GM19452 (cell line): ENCODE data around the gene IPCEF1.

Experiments
- ATAC-seq: cut with Tn5 transposase; IDR thresholded peaks from one replicate; pipeline ENCODE4 v1.9.1; 2021; ENCODE audit not compliant: unreplicated experiment

Gene IPCEF1

DNA sequence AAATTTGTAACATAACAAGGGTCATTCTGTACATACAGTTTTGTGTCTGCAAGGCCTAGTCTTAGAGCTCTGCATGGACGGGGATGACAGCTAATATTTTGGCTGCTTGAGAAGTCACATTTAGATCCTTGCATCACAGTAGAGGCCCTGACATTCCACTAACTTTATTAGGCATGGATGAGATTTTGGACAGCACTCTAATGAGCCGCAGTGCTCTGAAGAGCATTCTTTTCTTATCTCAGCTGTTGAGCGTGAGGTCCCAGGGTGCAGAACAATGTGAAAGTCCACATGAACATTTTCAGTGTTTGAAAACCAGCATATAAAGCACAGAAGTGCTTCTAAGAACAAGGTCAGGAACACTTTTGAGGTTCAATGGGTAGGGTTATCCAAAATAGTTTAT lies 58.9 kb downstream of the IPCEF1 start:
- no peak for ATAC-seq

DNA sequence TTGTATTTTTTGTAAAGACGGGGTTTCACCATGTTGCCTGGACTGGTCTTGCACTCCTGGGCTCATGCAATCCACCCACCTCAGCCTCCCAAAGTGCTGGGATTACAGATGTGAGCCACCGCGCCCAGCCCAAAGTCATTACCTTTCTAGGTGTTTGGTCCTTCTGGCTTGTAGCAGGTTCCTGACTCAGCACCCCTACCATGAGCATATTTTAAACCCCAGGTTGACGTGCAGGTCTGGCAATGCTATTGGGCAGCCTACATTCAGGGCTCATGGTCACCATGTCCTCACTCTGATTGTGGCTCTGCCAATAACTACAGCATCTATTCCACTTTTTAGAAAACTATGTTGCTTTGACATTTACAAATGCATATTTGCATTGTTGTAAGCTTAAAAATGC lies 59.4 kb downstream of the IPCEF1 start:
- ATAC-seq = no peak

DNA sequence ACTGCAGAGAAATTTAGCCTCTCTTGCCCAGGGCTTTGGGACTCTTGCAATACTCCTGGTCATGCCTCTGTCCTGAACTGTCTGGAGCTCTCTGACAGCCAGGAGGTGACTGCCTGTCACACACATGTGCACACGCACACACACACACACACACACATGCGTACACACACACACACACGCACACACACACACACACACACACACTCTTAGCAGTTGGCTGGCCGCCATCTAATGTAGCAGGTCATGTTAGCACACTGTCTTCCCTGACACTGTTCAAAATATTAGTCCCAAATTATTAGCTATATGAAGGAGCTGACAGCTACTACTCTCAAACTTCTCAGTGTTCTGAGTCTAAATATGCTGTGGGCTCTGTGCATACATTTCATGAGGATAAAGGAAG lies 60.9 kb downstream of the IPCEF1 start:
- no peak for ATAC-seq

DNA sequence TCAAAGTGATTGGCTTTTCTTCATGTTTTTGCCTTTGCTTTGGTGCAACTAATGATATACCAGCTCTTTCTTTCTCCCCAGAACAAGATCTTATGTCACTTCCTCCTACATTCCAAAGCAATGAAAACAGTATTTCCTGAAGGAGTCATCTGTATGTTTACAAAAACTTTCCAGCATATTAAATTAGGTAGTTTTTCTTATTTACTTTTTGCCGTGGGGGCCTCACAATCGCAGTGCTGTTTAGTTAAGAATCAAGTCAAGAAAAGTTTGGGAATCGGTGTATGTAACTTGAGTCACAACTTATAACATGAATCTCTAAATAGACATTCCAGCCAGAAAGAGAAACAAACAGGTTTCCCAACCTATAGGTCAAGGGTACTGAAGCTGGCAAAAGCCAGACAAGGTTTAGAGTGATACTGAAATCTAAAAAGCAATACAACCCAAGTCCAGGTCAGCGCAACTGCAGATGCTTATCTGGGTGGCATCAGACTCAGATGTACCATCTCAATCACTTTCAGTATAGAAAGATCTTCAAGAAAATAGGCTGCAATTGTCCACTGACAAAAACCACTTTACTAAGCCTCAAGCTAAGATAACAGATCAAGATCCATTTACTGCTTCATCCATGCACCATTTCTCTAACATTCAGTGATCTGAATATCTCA lies 63.6 kb downstream of the IPCEF1 start:
- ATAC-seq = no peak

DNA sequence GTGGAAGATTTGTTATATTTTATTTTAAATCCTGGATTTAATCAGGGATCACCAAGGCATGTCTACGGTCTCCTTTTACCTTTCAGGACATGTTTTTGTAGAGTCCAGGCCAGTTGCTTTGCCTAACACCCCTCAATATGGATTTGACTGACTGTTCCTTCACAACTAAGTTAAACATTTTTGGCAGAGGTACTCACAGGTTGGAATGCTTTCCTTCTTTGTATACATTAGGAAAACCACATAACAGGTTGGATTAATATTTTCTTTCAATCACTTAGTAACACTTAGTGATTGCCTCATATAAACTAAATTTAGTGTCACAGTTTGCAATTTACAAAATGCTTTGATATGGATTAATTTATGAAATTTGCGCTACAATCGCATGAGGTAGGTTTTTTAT lies 64.5 kb downstream of the IPCEF1 start:
- ATAC-seq = no peak

DNA sequence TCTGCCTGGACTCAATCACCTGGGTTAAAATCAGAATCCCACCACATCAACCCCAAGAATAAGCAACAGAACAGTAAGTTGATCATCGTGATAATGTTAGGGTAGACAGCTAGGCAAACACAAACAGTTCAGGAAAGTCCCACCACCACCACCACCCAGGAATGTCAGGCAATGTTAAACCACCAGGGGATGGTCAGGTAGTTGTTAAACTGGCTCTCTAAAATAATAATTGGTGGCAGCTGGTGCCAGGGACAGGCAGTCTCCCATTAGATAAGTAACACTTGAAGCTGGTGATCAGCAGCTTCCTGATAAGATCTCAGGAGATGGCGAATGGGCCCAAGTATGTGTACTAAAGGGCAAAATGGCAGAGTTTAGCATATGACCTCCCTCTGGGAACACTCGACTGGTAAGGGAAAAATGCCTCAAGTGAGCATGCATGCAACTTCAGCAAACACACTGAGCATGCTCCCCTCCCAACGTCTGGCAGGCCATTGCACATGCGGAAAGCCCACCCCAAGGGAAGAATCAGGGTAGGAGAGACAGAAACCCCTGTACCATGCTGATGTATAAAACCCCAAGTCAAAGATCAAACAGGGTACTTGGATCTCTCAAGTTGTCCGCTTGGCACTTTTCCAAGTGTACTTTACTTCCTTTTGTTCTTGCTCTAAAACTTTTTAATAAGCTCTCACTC lies 66.6 kb downstream of the IPCEF1 start:
- ATAC-seq = no peak

DNA sequence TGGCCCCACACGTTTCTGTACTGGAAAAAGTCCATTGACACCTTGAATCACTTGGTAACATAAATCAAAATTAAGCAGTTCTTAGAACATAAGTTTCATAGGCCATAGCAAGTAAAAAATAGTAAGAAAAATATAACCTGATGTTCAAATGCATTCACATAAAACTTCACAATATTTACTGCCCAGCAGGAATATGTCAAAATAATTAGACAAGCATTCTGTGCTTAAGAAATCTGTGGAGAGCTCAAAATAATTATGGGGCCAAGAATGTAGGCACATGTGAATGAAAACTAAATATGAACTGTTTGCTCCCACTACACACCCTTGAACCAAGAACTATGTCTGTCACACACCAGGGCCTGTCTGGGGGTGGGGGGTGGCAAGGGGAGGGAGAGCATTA lies 70.8 kb downstream of the IPCEF1 start:
- ATAC-seq = no peak

DNA sequence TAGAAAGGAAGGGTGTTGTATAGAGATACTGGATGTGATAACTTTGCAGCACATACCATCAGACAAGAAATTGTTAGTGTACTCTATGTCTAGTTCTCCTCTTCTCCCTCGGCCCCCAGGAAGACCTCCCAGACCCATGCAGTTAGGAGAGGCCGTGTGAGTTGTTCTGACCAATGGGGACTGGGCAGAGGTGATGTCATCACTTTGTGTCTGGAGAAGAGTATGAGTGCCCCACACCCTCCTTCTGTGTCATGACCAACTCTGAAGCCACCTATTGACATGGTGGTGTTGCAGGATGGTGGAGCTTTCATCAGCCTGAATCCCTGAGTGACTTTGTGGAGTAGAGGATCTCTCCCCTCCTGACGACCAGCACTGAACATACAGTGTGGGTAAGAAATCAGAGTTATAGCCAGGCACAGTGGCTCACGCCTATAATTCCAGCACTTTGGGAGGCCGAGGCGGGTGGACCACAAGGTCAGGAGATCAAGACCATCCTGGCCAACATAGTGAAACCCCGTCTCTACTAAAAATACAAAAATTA lies 72.2 kb downstream of the IPCEF1 start:
- ATAC-seq = no peak

DNA sequence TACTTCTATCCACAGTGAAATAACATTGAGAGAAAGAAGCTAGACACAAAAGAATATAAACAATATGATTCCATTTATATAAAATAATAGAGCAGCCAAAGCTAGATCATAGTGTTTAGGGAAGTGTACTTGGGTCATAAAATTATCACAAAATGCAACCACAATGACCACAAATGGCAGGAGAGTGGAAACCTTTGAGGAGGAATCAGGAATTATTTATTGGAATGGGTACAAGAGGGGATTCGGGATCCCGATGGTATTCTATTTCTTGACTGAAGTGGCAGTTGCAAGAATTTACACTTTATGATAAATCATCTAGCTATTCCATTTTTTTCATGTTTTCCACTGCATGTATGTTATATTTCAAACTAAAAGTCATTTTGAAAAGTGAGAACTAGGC lies 76.1 kb downstream of the IPCEF1 start:
- ATAC-seq = no peak

DNA sequence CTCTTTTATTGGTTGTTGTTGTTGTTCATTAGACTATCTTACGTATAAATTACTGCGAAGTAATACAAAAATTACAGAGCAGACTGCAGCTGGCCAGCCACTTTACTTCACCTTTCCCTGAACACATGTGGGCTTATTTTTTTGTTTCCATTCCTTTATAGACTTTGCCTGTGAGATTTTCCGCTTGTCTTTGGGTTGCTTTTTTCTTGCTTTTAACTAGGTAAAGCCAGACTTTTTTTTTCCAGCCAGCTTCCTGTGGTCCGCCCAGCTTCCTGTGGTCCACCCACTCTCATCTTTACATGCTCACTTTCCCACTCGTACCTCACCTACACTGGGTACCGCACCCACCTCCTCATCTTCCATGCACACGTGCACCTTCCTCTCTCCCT lies 79.0 kb downstream of the IPCEF1 start:
- peak; percentile 21 for ATAC-seq

DNA sequence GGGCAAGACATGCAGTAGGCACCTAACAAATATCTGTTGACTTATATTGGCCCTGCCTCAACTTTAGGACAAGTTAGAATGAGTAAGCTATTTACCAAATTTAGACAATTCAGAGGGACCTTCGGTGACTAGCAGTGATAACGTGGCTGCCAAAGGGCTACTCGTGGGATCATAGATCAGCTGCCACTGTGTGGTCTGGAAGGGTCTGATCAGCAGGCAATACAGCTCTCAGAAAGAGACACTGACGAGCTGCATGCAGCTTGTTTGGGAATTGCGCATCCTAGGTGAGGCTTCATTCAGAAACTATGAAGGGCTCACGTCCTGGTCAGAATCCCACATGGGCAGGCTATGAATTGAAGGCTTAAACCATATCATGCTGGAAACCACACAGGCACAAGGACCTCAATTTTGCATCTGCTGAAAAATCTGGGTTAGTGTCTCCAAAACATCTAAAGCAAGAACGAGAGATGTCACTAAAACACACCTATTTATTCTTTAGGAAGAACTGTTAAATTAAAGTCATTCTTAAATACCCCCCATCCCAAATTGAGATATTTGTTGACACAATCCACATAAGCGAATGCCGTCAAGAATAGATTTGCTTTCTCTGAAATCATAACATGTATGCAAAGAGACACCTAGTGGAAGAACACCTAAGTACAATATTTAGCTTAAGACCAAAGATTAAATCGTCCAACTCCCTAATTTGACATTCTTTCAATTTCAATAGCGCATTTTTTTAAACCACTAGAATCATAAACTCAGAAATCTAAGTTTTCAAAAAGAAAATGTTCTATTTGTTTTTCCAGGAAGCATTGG lies 79.6 kb downstream of the IPCEF1 start:
- ATAC-seq = peak; percentile 70

DNA sequence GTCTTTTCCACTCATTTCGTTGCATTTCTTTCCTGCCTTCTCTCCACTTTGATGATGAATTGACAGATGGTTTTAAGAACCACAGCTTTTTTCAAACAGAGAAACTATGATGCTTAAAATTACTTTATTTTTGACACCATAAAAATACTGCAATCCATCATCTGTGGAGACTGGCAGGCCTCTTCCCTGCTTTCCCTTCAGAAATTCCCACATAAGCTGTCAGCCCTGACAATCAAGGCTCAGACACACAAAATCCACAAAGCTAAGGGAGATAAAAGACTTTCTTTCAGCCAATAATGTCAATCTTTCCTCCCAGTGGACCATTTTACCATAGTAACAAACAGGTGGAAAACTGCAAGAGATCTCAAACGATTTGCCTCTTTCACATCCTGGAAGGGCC lies 82.4 kb downstream of the IPCEF1 start:
- ATAC-seq = no peak

DNA sequence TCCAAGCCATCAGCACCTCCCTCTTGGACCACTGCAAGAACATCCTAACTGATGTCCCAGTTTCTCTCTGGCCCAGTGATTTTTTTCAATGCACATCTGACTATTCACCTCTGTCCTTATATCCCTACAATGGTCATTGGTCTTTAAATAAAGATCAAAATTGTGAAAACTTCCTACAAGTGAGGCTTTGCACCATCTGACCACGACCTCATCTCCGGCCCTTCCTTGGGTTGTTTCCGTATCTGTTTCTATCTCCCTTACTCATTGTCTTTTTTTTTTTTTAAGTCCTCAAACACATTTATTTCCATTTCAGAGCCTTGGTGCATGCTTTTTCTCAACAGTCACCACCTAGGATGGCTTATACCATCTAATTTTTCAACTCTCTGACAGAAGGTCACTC lies 88.1 kb downstream of the IPCEF1 start:
- ATAC-seq = no peak

DNA sequence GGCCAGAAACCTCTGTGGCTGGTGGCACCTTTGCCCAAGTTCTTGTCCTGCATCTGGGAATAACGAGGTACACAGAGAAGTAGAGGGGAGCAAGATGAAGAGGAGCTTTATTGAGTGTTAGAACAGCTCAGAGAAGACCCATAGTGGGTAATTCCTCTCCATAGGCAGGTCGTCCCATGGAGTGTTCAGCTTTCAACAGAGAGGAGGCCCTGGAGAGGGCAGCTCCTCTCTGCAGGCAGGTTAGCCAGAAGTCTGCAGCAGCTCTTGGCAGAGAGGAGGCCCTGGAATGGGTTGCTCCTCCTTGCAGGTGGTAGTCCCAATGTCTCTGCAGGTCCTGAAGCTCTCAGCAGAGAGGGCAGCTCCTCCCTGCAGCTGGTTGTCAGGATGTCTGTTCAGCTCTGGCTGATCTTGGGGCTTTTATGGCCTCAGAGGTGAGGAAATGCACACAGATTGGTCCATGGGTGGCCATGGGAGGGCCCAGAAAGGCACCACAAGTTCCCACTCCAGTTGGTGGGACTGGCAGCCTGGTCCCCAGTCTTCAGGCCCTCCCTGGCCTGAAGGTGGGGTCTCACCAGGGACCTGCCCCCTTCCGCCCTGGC lies 89.0 kb downstream of the IPCEF1 start:
- ATAC-seq = peak; percentile 61

DNA sequence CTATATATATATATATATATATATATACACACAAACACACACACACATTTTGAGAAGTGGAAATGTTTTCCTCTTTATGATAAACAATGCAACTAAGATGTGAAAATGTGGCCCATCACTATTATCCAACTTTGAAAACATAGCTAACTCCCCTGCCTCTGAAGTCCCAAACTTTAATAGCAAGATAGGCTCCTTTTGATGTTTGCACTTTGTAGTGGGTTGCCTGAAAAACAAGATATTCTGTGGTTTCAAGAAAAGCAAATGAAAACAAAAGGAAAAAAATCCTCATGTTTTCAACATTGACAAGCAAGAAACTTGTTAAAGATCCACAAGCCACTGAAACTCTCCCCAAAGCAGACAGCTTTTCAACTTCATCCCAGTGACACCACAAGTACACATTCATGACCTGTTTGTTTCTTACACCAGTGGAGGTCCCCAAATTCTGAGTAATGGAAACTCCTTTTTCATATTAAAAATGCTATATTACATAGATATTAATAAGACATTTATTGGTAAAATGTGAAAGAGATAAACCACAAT lies 90.0 kb downstream of the IPCEF1 start:
- no peak for ATAC-seq

DNA sequence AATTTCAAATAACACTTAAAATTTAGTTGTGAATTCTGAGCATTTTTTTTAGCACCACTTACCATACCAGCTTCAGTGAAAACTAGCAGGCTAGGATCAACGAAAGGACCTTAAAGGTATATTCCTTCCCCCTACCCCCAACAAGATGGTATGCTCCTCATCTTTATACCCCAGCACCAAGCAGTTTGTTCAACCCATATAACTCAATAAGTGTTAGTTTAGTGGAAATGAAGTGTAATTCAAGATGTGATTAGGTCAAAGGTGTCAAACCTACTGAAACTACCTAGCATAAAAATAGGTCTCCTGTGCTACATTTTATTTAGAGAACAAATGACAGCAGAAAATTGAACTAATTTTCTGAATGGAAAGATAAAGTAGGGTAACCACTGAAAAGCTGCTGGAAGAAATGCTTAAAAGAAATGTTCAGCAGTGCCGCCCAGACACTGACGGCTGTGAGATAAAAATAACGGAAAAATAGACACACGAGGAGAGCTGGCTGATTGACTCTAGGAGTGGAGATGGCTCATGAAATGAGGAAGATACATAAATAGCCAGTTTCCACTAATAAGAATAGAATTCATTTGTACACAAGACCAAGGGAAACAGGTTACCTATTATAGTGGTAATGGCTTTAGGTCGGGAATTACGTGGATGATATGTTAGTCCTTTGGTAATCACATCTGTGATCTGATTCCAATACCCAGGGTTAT lies 94.8 kb downstream of the IPCEF1 start:
- peak; percentile 24 for ATAC-seq

DNA sequence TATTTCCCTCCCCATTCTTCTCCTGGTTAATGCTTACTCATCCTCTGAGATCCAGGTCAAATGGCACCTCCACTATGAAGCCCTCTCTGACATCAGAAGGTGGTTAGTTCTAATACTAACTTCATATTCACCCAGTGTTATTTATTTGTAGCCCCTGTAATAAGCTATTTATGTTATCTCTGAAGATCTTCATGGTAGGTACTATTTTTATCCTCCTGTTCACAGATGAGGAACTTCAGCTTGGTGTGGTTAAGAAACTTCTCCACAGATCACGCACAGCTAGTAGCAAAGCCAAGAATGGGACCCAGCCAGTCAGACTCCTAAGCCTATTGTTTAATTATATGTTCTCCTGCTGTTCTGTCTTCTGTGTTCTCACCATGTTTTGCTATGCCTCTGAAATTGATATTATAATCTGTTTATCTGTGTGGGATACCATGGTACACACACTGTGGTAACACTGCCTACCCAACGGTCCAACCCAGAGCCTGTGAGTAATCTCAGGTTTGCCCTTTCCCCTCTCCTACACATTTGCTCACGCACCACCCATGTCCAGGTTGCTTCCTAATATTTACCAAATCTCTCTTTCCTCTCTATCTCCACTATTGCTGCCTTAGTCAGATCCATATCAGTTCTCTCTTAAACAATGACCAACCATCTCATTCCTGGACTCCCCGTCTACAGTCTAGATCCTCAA lies 98.4 kb downstream of the IPCEF1 start:
- ATAC-seq = peak; percentile 74

DNA sequence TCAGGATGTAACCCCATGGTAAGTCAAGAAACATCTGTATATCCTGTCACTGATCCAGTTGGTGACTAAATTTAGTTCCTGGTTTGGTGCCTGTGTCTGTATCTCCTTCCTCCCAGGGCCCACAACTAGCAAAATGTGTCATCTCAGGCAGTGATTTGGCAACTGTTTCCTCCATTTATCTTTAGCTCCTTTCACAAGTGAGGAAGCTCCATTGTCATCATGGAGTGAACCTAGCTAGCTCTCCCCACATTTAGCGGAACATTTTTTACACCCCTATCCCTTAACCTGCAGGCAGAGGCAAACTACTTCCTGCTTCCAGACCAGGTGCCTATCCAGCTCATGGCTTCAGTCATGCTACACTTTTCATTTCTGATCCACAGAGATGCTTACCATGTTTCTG lies 99.5 kb downstream of the IPCEF1 start:
- no peak for ATAC-seq

DNA sequence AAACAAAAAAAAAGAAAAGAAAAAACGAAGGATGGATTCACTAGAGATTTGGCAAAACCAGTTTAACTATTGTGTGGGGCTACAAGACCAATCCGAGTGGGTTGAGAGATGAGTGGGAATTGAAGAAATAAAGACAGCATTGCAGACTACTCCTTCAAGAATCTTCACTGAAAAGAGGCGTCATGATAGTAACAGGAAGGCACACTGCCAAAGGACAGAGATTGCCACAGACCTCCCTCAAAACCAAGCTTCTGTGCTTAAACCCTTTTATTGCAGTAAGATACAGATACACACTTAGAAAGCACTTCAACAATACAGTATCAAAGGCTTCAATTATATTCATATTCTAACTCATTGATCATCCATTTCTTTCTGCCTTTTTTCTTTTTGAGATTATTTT lies 103.9 kb downstream of the IPCEF1 start:
- ATAC-seq = no peak

DNA sequence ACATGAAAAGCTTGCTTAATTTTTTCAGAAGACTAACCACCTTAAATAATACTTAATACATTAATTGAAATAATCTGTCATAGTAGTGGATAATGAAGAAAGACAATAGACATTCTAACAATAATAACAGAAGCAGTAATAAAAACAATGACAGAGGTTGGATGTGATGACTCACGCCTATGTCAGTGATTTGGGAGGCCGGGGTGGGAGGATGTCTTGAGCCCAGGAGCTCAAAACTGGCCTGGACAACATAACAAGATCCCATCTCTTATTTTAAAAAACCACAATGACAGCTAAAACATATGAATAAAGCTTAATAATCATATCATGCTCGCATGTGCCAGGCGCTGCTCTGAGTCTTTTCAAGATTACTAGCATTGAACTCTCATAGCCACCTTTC lies 105.5 kb downstream of the IPCEF1 start:
- no peak for ATAC-seq
